GM21447 (cell line): Measurements from ENCODE around the gene CTRB1.
"Not testable (repeated sequence)": the region's sequence is repeated elsewhere in the genome, so short reads cannot be mapped to it uniquely, and the experiment has no call there.

ENCODE experiments used
- ATAC-seq: cut with Tn5 transposase; IDR thresholded peaks from one replicate; pipeline ENCODE4 v1.9.1; 2021; ENCODE audit not compliant: unreplicated experiment

CTRB1 gene

DNA sequence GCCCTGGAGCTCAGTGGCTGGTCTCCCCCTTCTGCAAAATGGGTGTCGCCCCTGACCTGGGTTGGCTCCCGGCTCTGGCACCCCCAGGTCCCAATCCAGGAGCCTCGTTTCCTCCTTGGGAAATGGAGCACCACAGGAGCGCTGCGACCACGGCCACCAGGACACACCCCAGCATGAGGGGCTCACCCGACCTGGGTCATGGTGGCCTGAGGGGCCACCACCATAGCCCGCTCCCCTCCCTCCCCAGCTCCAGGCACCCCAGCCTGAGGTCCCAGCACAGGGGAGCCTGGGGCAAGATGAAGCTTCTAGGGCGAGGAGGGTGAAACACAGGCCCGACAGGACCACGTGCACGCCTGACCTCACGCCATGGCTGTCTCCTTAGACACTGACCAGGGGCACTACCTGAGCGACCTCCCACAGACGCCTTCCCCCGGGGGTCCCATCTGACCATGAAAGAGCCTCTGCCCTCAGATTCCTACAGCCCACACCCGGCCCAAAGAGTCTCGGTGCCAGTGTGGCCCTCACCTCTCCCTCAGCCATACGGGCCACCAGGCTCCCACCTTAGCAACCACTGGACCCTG, 20.8 kb downstream of the CTRB1 start:
- ATAC-seq: no peak

DNA sequence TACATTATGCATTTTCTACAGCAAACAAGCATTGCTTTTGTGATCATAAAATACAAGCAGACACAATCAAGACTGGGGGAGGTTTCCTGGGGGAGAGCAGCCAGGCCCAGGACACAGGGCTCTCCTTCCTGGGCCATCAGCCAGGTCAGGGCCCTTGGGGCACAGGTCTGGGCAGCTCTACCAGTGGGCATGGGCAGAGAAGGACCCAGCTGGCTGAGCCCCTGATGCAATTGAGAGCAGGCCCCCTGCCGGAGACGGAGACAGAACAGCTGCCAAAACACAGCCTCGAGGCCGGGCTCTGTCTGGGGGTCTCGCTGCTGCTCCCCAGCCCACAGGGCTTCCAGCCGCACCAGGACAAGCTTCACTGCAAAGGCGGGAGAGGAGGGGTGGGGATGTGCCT, 21.8 kb downstream of the CTRB1 start:
- ATAC-seq: not testable (repeated sequence)

DNA sequence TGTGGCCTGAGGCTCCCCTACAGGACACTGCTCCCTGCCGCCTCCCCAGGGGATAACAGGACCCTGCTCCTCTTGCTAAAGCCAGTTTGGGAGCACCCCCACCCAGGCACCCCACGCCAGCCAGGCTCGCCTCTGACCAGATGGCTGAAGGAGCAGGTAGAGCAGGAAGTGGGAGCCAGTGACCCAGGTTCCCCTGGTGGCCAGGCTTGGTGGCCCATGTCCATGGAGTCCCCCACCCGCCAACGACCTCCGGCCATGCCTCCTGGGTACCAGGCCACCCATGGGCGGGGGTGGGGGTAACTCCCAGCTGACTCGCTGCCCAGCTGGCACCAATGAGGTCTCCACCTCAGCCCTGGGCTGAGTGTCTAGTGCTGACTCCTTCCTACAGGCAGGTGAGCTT, 22.6 kb downstream of the CTRB1 start:
- ATAC-seq: no peak

DNA sequence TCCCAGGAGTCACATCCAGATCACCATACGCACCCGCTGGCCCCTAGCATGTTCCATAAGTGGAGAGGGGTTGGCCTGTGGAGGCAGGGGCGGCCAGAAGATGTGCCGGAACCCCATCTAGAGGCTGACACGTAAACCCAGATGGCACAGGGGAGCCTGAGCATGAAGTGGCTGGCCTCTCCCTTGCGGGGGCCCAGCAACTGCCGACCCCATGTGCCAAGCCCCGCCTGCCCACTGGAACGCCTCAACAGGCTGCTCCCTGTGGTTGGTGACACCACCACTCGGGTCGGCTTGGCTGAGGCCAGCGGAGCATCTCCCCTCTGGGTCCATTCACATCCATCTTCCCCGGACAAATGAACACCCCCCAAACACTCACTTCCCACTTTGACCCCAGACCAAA, 23.2 kb downstream of the CTRB1 start:
- no peak for ATAC-seq

DNA sequence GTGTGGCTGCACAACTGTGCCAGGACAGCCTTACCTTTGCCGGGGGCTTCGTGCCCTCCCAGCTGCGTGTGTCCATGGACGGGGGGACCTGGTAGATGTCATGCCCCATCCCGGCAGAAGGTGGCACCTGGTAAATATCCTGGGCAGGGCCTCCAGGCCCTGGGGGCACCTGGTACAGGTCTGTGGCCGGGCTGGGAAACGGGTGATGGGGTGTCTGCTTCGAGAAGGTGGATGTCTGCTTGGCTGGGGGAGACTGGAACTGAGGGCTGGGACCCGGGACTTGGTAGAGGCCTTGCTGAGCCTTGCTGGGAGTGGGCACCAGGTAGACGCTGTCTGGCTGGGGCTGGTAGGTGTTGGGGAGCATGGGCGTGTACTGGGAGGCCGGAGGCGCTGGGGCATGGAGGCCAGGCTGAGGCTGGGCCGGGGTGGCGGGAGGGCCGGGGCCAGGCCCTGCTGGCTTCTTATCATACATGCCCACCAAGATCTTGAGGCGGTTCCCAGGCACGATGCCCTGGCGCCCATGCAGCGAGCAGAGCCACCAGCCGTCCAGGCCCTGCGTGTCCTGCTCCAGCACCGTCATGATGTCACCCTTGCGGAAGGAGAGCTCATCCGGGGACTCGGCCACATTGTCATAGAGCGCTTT, 23.8 kb downstream of the CTRB1 start:
- not testable (repeated sequence) for ATAC-seq

DNA sequence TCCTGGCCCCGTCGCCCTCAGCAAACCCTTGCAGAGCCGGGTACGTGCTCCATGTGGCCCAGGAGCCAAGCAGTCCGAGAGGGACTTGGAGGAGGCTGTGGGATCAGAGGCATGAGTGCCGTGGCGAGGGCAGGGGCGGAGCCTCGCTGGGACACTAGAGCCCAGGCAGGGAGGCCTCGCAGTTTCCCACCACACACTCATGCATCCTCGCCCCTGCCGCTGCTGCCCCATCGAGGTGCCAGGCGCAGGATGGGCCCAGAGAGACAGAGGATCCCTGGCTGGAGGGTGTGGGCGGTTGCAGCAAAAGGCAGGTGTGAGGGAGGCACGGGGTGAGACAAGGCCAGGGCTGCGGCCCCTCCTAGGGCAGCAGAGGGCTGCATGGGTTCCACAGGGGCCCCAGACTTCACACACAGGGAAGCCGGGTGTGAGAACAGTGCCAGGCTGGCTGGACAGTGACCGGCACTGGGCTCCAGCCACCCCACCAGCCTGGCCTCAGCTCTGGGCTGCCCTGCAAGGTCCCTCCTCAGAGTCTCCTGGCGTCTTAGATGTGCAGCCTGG, 25.0 kb downstream of the CTRB1 start:
- no peak for ATAC-seq

DNA sequence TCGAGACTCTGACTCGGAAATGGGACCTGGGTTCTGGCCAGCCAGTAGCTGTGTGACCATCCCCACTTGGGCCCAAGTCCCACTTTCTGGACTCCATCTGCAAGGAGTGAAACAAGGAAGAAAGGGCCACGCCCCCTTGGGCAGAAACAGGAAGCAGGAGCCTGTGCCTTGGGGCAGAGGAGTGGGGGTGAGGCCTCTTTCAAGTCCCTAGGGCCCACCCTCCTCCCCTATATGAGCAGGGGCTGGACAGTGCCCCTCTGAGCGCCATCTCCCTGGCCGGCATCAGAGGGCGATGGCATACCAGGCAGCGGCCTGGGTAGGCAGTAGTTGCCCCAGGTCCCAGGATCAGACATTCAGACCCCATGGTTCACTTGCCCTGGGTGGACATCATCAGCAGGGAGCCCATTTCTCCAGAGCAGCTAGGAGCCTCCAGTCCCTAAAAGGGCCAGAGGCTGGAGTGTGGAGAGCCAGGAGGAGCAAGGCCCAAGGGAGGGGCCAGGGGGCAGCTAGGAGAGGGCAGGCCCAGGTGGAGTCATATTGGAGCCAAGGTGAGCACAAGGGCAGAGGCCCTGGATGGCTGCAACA, 25.5 kb downstream of the CTRB1 start:
- no peak for ATAC-seq

DNA sequence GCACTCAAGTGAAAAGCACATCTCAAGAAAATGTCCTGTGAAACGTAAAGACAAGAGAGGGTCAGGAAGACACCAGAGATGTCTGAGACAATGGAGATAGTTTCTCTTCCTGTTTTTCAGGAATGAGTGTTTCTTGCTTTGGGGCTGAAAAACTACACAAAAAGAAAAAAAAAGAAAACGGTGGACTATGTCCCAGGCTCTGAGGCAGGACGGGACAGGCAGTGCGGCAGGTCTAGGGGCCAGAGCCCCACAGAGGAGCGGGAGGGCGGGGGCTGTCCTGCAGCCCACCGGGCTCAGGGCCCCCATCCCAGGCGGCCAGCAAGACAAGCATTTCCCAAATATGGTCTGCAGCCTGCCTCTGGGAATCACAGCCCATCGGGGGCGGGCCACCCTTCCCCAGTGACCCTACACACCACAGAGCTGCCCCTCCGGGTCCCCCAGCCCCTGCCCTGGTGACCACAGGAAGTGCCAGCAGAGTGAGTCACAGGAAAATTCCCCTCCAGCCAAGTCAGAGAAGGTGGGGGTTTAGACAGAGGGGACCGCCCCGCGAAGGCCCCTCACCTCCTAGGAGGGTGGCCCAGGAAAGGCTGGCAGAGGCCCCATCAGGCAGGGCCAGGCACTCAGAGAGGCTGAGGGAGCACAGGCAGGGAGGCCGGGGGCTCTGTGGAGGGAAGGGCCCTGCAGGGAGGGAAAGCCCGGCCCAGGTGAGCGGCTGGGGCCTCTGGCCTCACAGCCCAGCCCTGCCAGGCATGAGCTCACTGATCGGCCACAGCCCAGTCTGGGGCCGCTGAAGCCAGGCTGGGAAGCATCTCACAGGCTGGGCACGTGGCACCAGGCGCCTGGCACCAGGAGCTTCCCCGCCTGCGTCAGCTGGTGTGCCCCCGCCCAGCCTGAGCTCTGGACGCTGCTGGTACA, 26.3 kb downstream of the CTRB1 start:
- ATAC-seq: peak; percentile 40

DNA sequence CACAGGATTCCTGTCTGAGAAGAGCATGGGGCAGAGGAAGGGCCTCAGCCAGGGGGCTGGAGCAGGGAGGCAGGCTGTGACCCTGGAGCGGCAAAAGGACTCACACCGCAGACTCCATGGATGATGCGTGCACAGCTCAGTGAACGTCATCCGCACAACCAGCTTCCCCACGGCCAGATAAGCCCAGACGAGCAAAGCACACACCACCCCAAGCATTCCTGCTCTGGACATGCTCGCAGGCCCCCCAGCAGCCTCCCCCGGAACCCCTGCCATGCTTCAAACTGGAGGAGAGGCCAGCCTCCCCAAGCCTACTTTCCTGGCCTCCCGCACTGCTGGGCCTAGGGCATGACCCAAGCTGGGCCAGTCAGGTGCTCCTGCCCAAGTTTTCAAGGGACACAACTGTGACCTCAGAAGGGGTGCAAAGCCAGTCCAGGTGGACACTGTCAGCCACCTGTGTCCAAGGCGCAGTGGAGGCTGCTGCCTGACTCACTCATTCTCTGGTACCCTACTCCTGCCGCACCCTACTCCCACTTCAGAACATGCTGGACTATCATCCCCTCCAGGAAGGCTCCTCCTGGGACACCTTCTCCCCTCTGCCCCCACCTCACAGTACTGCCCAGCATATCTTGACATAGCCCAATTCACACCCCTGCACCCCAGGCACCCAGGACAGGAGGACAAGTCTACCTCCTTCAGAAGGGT, 27.9 kb downstream of the CTRB1 start:
- ATAC-seq: no peak

DNA sequence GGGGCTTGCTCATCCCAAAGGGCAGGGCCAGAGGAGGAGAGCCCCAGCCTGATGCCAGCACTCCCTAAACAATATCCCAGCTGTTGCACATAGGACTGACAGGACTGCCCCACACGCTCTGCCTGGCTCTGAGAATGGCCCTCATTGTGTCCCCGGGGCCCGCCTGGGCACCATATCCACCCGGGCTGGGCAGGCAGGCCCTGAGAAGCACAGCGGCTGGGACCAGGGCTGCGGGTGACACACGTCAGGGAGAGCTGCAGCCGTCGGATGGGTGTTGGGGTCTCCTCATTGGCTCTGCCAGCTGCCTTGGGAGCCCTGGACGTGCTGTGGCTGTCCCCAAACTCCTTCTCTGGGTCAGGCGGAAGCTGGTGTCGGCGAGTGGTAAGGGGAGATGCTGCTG, 28.5 kb downstream of the CTRB1 start:
- ATAC-seq: no peak

DNA sequence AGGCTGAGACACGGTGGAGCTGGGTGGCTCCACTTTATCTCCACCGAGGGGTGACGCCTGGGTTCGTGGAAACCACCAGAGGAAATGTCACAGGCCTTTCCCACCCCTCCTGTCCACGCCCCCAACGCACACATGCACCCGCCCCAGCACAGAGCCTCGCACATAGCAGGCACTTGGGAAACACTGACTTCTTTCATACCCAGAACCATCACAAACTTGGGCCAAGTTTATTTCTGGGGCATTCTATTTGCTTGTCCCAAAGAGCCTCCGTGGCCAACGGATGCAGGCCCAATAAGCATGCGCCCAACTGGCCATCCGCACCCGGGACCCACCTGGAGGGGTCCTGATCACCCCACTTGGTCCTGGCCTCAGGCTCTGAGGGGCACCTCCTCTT, 29.4 kb downstream of the CTRB1 start:
- no peak for ATAC-seq

DNA sequence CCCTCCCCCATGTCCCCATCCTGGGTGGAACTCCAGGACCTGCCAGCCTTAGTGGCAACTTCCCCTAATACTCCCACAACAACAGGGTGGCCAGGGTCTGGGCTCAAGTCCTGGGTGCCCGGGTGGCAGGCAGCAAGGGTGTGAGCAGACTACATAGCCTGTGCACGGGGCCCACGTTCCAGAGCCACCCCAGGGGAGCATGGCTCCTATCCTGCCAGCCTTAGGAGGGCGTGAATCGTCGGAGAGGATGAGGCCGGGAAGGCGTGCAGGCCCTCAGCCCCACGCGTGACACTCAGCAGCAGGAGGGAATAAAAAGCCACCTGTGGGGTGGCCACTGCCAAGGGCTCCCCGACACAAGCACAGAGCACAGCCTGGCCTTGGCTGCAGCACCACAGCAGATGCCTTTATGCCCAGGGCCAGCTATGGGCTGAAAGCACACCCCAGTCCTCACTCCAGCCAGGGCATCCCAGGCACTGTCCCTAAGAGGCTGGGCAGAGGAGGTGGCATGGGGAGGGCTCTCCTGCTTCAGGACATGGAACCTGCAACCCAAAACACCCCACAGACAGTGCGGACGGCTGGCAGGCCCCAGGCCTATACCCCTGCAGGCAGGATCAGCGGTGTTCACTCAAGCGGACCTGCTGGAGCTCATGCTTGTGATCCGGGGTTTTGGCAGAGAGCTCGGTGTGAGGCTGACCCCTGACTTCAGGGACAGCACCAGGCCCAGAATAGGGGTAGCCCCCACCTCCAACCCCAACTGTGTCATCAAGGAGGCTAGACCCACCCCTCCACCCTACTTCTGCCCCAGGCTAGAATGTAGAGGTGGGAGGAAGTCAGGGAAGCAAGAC, 30.0 kb downstream of the CTRB1 start:
- ATAC-seq: no peak

DNA sequence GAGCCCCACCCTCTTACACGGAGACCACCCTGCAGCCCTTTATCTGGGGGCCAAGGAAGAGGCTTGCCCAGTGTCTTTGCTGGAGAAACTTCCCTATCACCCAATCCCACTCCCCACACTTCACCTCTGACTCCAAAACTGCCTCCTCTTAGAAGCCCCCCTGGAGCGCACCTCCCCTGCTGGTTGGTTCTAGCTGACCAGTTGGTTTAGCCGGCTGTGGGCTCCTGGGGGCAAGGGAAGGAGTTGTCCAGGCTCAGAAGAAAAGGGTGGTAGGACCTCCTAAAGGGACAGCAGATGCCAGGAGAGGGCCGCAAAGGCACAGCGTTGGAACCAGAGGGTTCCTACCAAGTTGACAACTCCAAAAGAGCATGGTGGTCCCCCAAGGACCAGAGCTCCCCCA, 30.7 kb downstream of the CTRB1 start:
- ATAC-seq: no peak

DNA sequence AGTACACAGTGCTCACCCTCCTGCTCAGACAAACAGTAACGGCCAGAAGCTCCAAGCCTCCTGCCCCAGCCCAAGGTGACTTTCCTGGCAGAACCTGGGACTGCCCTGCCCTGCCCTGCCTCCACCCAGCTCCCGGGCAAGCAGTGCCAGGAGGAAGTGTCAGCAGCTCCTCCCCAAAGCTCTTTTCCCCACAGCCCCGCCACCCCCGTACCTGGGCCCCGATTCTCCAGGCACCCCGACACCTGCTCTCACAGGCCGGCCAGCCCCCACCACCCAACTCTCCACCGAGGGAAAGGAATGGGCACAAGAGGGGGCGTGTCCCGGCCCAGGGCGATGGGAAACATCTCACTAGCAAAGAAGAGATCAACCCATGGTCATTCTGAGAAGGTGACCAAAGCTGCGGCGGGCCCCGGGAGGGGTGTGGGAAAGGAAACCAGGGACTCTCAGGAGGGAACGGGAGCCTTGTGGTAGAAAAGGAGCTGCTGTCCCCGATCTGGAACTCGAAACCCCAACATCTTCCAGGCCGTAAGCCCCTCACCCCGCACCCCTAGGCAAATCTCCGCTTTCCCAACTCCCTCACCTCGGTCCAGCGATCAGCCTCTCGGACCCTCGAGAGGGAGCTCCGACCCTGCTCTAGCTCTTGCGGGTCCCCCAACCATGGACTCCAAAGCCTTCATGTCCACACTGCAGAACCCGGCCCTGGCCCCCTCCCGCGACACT, 31.5 kb downstream of the CTRB1 start:
- no peak for ATAC-seq

DNA sequence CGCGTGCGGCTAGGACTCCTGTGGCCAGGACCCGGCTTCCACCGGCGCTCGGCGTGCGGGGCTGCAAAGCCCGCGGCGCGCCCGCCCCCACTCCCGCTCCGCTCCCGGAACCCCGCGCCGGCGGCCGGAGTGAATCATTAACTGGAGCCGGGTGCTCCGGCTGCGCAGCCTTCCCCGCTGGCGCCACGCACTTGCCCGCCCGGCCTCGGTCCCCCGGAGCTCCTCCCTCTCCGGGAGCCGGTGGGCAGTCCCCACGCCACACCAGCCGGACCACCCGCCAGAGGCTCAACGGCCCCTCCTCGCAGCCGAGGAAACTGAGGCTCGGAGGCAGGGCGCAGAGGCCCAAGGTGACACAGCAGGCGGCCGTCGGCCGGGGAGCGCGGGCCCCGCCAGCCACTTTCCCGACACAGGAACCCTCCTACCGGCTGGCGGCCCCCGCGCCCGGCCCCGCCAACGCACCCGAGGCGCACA, 32.1 kb downstream of the CTRB1 start:
- peak; percentile 39 for ATAC-seq

DNA sequence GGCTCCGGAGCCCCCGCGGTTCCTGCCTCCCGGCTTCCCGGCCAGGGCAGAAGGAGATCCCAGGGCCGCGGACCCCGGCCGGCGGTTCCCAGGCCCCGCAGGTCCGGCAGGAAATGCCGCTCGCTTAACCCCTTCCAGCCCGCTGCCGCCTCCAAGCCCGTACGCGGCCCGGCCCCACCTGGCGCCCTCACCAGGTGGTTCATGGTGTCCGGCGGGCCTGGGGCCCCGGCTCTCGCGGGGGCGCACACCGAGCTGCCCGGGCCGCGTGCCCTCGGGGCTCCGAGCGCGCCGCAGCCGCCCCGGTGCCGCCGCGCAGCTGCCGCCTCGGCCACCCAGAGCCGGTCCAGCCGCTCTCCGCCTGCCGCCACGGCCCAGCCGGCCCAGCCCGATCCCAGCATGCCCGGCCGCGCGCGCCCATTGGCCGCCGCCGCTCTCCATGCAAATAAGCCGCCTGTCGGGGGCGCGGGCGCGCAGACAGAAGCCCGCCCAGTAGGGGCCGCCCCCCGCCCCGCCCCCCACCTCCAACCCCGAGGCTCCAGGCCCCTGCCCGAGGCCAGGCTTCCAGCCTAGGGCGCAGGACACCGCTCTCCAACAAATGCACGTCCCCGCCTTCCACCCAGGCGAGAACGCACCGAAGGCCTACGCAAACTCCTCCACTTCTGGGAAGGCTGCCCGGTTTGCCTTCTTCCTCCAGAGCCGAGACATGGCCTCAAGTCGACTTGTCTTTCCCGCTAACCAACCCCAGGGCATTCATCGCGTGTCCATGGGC, 32.7 kb downstream of the CTRB1 start, which contains the start of gene BCAR1:
BCAR1 (minus strand) TSS at position 345 of the 769 bp plus-strand sequence; CDS start at position 203, 142 bp downstream.
- ATAC-seq: peak; percentile 74

DNA sequence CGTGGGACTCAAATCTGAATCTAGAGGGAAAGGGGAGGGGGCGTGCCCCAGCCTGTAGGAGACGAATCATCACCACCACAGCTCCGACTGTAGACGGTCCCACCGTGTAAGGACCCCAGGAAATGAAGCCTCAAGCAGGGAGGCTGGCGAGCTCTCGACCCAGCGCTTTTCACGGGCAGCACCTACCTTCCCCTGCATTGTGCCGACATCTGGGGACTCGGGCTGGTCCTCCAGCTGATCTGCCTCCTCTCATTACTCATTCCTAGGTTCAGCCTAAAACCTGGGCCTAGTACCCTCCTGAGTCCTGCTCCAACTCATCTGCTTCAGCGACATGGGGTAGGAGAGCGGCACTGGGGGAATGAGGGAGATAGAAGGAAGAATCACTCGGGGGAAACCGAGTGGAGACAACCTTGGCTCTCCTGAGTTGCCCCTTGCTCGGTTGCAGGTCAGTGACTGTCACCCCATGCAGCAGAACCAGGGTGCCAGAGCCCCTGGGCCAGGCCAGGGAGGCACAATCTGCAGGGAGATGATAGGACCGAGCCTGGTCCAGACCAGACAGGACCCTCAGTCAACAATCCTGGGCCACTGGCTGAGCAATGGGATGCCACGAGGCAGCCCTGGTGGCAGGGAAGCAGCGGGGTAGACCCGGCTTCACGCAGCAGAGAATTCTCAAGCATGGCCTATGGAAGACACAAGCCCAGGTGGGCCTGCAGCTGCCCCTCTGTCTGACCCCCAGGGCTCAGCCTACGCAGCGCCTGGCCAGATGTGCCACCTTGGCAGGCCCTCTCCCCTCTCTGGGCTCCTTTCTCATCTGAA, 33.5 kb downstream of the CTRB1 start:
- ATAC-seq: no peak
